OCI-LY7 (cell line): Measurements from ENCODE around the gene CFAP141. TPM values are rescaled to one million over a fixed set of nuclear protein-coding genes. Genes with fewer than 3 reads are reported as not detected.

ENCODE experiments used
- BruUV-seq: library from RNA; stranded (reverse); fragments of 400-500 nt; replicated peaks from 2 replicates; lab custom pipeline; 2021; lab: Mats Ljungman, UMichigan
- CTCF ChIA-PET: fragments of 300-600 bp; sonication (Branson Sonifier 250); formaldehyde crosslinking; loops from one replicate; lab custom pipeline; 2022; ENCODE audit warnings: antibody characterized with exemption; ENCODE audit not compliant: unreplicated experiment; lab: Charles Lee
- POLR2A ChIA-PET: fragments of 300-600 bp; sonication (Branson Sonifier 250); formaldehyde crosslinking; loops from one replicate; lab custom pipeline; 2022; ENCODE audit warnings: antibody characterized with exemption; lab: Charles Lee
- DNase-seq: peaks from one replicate; pipeline ENCODE4 v3.0.0-alpha.2; 2015; ENCODE audit warnings: low spot score
- H2AFZ ChIP-seq: fragments of 200-600 bp; sonication (generic), shearing (Covaris generic); 2 replicates; pipeline ENCODE4 v1.6.1; 2014; ENCODE audit warnings: mild to moderate bottlenecking, antibody characterized with exemption, low read length, moderate library complexity
- H3K27ac ChIP-seq: fragments of 200-600 bp; sonication (generic); 2 replicates; pipeline ENCODE4 v1.5.1; 2014; ENCODE audit warnings: mixed run types, low read depth, mild to moderate bottlenecking, moderate library complexity, low read length, inconsistent platforms; ENCODE audit not compliant: poor library complexity, severe bottlenecking
- H3K36me3 ChIP-seq: fragments of 200-600 bp; sonication (generic); 2 replicates; pipeline ENCODE4 v1.6.1; 2014; ENCODE audit warnings: mild to moderate bottlenecking, antibody characterized with exemption, low read length, moderate library complexity, mixed read lengths; ENCODE audit not compliant: insufficient read depth
- H3K4me1 ChIP-seq: fragments of 200-600 bp; sonication (generic); 2 replicates; pipeline ENCODE4 v1.5.1; 2014; ENCODE audit warnings: mild to moderate bottlenecking, low read length; ENCODE audit not compliant: insufficient read depth, poor library complexity, severe bottlenecking
- H3K4me2 ChIP-seq: fragments of 200-600 bp; sonication (generic); 2 replicates; pipeline ENCODE4 v1.6.1; 2014; ENCODE audit warnings: mild to moderate bottlenecking, low read length
- H3K4me3 ChIP-seq: fragments of 200-600 bp; sonication (generic); 2 replicates; pipeline ENCODE4 v1.5.1; 2014; ENCODE audit warnings: mild to moderate bottlenecking, low read depth, low read length; ENCODE audit not compliant: poor library complexity, severe bottlenecking
- H3K79me2 ChIP-seq: fragments of 200-600 bp; sonication (generic); 2 replicates; pipeline ENCODE4 v1.6.1; 2016; ENCODE audit warnings: low read depth, mild to moderate bottlenecking, low read length, moderate library complexity, mixed read lengths; ENCODE audit not compliant: insufficient read depth
- H3K9me2 ChIP-seq: fragments of 200-600 bp; sonication (generic); 2 replicates; pipeline ENCODE4 v1.6.1; 2016; ENCODE audit warnings: mild to moderate bottlenecking, low read length, mixed read lengths; ENCODE audit not compliant: insufficient read depth
- H3K9me3 ChIP-seq: fragments of 200-600 bp; sonication (generic); 2 replicates; pipeline ENCODE4 v1.6.1; 2014; ENCODE audit warnings: mild to moderate bottlenecking, mixed run types, low read length, mixed read lengths
- H4K20me1 ChIP-seq: fragments of 200-600 bp; sonication (generic); 2 replicates; pipeline ENCODE4 v1.6.1; 2014; ENCODE audit warnings: mild to moderate bottlenecking, antibody characterized with exemption, low read length, moderate library complexity, mixed read lengths; ENCODE audit not compliant: insufficient read depth
- CTCF ChIP-seq: fragments of 200-600 bp; sonication (generic); conservative IDR thresholded peaks from 2 replicates; pipeline ENCODE4 v1.5.1; 2014; ENCODE audit warnings: mild to moderate bottlenecking, antibody characterized with exemption, low read length, moderate library complexity, mixed read lengths
- EZH2phosphoT487 ChIP-seq: fragments of 200-600 bp; sonication (generic); IDR thresholded peaks from 2 replicates; pipeline ENCODE4 v1.6.1; 2018; ENCODE audit warnings: low read depth, borderline replicate concordance, mild to moderate bottlenecking, mixed run types, antibody characterized with exemption, low read length, moderate library complexity, mixed read lengths
- intact Hi-C: fragments of 100-400 bp; cut with micrococcal nuclease; formaldehyde crosslinking; loops from one replicate; pipeline ENCODE4 v1.10.0; 2022; ENCODE audit not compliant: unreplicated experiment
- total RNA-seq, 2 experiments: library from RNA; depleted of rRNA in 1 of 2; stranded (reverse); fragments of >200 nt in 1 of 2; shearing (Covaris generic) in 1 of 2; gene quantifications; 2 replicates each; pipeline ENCODE4 v1.2.3, GENCODE V29; 2014 to 2022

Gene CFAP141
- total RNA-seq, 2 experiments from 2014 or later = not detected

- intact Hi-C loops = no loop called here
- Histone ChIP-seq H3K4me3 (no peak overlapping the region), H3K79me2 (peaks cover 15% of the 10 kb centered on the region), H3K36me3 (peaks cover 94% of the 10 kb centered on the region), H4K20me1 (no peaks in the 10 kb centered on the region), H3K9me3 (no peaks in the 10 kb centered on the region), H2AFZ (no peak overlapping the region), H3K4me1 (no peaks in the 10 kb centered on the region), H3K9me2 (no peaks in the 10 kb centered on the region), H3K4me2 (no peak overlapping the region), H3K27ac (no peak overlapping the region)
- POLR2A ChIA-PET = no interaction called here
- CTCF ChIA-PET = no interaction called here
- no TSS peak for BruUV-seq
- no peak for TF ChIP-seq EZH2phosphoT487
- TF ChIP-seq CTCF = no peak
- DNase-seq = no peak
Observed at GRCh38 chr1:154170547-154171222, 35.4 kb downstream of the CFAP141 start.

GRCh38 chr1:154167461-154167860, 38.7 kb downstream of the CFAP141 start:
- no peak for TF ChIP-seq EZH2phosphoT487
- no peak for TF ChIP-seq CTCF
- Histone ChIP-seq H3K36me3 (peaks cover 100% of the 10 kb centered on the region), H2AFZ (no peak overlapping the region), H3K79me2 (no peaks in the 10 kb centered on the region; the same call in 1 of the 2 replicates), H4K20me1 (no peaks in the 10 kb centered on the region), H3K27ac (no peak overlapping the region), H3K9me3 (no peaks in the 10 kb centered on the region), H3K4me1 (no peaks in the 10 kb centered on the region), H3K9me2 (no peaks in the 10 kb centered on the region), H3K4me2 (no peak overlapping the region), H3K4me3 (no peak overlapping the region)
- DNase-seq = no peak
- no TSS peak for BruUV-seq
- CTCF ChIA-PET = interaction anchor here (0.6 kb wide), 1 partner anchor 439 kb away, joined by 4 read pairs; the partner anchor contains the start of gene INTS3
- POLR2A ChIA-PET = interaction anchor here (0.6 to 1.1 kb wide), 2 partner anchors 13 to 1778 kb away, joined by 3 to 4 read pairs; no protein-coding TSS in a partner anchor
- intact Hi-C loops = no loop called here

GRCh38 chr1:154166207-154166606, 39.9 kb downstream of the CFAP141 start:
- Histone ChIP-seq H2AFZ (no peak overlapping the region), H3K9me2 (no peaks in the 10 kb centered on the region), H3K36me3 (peaks cover 100% of the 10 kb centered on the region), H4K20me1 (no peaks in the 10 kb centered on the region), H3K79me2 (no peaks in the 10 kb centered on the region), H3K9me3 (no peaks in the 10 kb centered on the region), H3K4me3 (no peak overlapping the region), H3K4me2 (no peak overlapping the region), H3K27ac (no peak overlapping the region), H3K4me1 (no peaks in the 10 kb centered on the region)
- intact Hi-C loops = no loop called here
- DNase-seq = no peak
- ChIA-PET POLR2A (no interaction called here), CTCF (no interaction called here)
- TF ChIP-seq CTCF (no peak), EZH2phosphoT487 (no peak)
- no TSS peak for BruUV-seq
